Activated gamma-delta T cell (primary cell): ENCODE results near the gene PHAF1.

Experiments used
- DNase-seq: peaks from one replicate; lab custom pipeline; 2025; lab: John Stamatoyannopoulos, UW

The PHAF1 gene

GRCh38 chr16:67147437-67148140, 37.8 kb downstream of the PHAF1 start:
- no peak for DNase-seq

- no peak for DNase-seq
Measured at GRCh38 chr16:67148221-67148620, 38.5 kb downstream of the PHAF1 start.

- no peak for DNase-seq
Measured at GRCh38 chr16:67148656-67149275, 39.0 kb downstream of the PHAF1 start.

DNA sequence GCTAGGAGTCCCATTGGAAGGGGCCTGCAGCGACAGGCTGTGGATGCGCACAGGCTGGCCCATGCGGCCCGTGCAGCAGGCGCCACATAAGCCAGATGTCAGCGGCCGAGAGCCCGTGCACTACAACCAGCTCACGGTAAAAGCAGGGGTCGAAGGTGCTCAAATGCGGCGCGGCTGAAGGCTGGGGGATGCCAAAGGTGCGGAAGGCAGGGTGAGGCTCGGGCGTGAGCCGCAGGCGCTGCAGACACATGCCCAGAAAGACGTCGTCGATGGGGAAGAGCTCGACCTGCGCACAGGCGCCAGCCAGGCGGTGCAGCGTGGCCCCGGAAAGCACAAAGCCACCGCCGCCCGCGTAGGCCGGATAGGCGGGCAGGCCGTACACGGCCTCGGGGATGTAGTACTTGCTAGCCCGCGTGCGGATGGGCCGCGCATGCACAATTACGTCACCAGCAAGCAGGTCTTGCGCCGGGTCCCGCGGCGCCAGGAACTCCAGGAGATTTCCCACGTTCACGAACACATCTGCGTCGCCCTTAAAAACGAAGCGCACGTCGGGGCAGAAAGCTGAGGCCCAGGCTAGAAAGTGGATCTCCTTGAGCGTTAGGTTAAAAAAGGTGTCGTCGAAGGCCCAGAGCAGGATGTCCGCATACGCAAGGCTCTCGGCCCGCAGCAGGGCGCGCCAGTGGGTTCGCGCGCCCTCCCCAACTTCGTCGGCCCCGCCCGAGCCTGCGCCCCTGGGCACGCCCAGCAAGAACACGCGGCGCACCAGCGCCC, 39.7 kb downstream of the PHAF1 start:
- DNase-seq: no peak

DNA sequence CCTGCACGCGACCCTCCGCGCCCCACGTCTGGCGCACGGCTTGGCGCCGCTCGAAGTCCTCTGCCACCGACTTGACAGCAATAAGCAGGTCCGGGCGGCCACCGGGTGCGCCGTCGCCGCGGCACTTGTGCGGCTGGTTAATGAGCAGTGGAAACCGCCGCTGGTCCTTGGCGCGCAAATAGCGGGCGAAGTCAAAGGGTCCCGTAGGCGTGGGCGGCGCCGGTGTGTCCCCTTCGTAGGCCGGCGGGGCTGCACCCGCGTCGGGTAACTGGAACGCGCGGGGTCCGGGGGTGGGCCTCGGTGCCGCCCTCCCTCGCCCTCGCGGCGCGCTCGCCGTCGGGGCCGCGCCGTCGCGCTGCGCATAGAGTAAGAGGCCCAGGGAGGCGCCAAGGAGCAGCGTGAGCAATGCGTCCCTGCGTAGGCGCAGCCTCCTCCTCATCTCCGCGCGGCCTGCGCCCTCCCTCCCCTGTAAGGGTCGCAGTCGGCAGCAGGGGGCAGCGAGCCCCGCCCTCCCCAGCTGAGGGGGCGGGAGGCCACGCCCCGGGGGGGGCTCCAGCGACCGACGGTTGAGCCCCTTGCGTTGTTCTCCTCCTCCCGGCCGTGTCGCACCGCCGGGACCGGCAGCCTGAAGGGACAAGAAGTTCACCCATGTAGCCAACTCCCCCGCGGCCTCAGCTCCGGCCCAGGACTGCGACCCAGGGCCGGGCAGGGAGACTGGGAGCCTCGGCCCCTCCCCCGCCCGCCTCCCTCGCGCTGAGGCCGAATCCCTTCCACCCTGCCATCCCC, 40.5 kb downstream of the PHAF1 start:
- DNase-seq: no peak

DNA sequence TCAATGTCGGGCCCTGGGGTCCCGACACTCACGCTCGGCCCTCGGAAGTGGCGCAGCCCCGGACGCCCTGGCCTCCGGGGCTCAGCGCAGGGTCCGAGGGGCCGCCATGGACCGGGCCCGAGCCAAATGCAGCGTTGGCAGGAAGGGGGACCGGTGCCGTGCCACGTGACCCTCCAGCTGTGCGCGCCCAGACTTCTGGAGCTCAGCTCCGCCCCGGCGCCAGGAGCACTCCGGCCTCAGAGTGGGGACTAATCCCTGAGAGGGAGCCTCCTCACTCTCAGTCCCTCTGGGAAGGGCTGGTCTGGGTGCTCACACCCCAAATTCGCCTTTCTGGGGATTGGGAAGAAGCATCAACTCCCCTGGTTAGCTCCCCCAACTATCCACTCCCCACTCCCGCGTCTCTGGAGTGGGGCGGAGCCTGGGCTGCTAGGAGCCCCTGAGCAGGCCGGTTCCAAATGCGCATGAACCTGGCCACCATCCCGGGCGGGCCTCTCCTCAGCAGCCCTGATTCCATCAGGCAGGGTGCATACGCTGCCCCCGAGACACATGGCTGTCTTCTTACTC, 41.2 kb downstream of the PHAF1 start, which contains the start of gene B3GNT9:
Gene B3GNT9, minus strand, starts transcription at position 166 of the 564 bp plus-strand sequence. CDS start 513 bp downstream, outside the sequence.
- no peak for DNase-seq

- no peak for DNase-seq
Measured at GRCh38 chr16:67151431-67152097, 41.8 kb downstream of the PHAF1 start.

DNA sequence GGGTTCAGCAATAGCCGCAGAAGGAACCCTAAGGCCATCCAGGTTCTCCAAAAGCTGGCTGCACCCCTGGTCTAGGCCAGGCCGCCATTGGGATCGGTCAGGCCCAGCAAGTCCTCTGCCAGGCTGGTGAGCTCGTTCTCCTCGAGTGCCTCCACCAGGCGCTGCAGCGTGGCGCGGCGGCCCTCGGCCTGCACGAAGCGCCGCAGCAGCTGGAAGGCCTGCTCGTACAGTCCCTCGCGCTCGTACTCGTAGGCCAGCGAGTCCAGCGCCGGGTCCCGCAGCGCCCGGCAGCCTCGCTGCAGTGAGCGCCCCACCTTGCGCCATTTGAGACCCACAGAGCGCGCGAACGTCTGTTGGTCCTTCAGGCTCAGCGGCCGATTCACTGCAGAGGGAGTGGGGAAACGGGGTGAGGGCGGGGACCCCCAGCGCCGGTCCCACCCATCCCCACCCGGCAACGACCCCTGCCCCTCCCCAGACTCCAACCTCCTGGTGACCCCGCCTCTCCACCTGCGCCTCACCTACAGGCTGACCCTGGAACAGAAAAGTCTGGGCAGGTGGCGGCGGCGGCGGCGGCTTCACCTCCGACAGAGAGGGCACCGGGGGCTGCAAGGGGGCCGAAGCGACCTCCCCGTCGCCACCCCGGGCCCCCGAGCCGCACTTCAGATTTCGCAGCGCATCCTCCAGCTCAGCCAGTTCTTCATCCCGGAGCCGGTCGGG, 45.0 kb downstream of the PHAF1 start:
- no peak for DNase-seq

DNA sequence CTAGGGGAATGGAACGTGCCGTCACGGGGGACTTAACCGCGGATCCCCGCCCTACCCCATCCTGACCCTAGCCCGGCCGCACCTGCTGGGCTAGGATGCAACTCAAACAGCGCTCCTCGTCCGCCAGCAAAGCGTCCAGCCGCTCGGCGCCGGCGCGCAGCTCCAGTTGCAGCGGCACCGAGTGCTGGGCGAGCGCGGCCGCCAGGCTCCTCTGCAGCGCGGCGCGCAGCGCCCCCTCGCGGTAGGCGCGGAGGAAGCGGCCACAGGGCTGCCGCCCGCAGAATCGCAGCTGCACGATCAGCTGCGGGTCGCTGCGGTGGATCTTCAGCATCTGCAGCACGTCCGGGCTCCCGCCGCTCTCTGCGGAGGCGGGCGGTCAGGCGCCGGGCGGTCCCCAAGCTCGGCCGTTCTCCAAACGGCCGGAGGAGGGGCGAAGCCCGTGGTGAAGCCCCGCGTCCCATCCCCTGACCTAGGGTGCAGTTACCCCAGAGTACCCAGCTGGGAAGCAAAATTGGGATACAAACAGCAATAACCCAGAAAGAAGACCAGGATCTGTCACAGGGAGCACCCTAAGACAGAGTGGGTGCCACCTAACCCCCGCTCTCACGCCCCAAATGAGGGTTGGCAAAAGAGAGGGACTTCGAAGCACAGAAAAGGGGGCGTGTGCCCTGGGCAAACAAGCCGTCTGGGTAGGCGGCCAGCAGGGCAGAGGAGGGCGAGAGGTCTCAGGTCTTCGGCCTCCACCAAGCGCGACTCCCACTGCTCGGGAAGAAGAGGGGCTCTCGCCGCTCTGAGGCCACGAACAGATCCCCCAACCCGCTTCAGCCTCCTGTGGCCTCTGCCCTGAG, 45.8 kb downstream of the PHAF1 start:
- peak; percentile 66 for DNase-seq

- no peak for DNase-seq
Measured at GRCh38 chr16:67156143-67156844, 46.6 kb downstream of the PHAF1 start.

- DNase-seq: no peak
Measured at GRCh38 chr16:67157106-67157748, 47.5 kb downstream of the PHAF1 start.

GRCh38 chr16:67157892-67158635, 48.3 kb downstream of the PHAF1 start:
- no peak for DNase-seq

GRCh38 chr16:67158637-67159600, 49.2 kb downstream of the PHAF1 start:
- no peak for DNase-seq

DNA sequence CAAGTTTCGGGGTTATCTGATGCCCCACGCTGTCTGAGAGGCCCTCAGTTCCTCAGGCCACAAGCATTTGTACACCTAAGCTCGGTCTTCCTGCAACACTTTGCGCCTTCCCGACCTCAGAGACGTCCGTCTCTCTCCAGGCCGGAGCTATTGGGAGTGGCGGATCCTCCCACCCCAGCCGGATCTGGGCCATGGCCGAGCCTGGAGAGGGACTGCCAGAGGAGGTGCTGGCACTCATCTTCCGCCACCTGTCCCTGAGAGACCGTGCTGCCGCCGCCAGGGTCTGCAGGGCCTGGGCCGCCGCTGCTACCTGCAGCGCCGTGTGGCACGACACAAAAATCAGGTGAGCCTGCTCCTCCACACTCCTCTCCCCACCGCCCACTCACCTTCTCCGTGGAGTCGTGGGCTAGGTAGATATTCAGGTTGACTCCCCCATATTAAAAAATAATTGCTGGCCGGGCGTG, 51.9 kb downstream of the PHAF1 start:
- DNase-seq: no peak

DNA sequence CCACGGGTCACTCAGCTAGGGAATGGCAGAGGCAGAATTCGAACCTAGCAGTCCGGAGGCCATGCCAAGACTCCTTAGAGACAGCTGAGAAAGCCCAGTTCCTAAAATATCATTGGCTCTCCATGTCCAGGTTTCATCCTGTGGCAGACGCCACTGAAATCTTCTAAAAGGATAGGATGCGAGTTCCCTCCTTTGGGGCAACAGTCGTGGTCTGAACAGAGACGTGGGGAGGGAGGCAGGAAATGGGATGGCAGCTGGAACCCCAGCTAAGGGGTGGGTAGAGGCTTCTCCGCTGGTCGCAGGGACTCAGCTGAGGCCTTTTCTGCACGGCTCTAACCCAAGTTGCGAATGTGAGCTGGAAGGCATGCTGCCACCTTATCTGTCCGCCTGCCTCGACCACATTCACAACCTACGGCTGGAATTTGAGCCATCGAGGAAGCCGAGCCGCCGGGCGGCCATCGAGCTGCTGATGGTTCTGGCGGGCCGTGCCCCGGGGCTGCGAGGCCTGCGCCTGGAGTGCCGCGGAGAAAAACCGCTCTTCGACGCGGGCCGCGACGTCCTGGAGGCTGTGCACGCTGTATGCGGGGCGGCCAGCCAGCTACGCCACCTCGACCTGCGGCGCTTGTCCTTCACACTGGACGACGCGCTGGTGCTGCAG, 52.9 kb downstream of the PHAF1 start:
- no peak for DNase-seq
